ENCODE results near the gene ASB18.
"Not testable (repeated sequence)": the region's sequence is repeated elsewhere in the genome, so short reads cannot be mapped to it uniquely, and the experiment has no call there.

ASB18 gene

GRCh38 chr2:236264256-236264655 lies at the start of gene ASB18:
TSS of gene ASB18 (minus strand) at chr2:236264406. CDS start at chr2:236264345, 61 bp downstream.
- FAIRE-seq = no peak

GRCh38 chr2:236311286-236311685 lies 47.1 kb upstream of the ASB18 start:
- FAIRE-seq = no peak

- FAIRE-seq = no peak
Measured at GRCh38 chr2:236309669-236310029, 45.4 kb upstream of the ASB18 start.

- no peak for FAIRE-seq
Measured at GRCh38 chr2:236308855-236309668, 44.9 kb upstream of the ASB18 start.

- FAIRE-seq = no peak
Measured at GRCh38 chr2:236307641-236308040, 43.4 kb upstream of the ASB18 start.

GRCh38 chr2:236306825-236307540 lies 42.8 kb upstream of the ASB18 start:
- no peak for FAIRE-seq

- no peak for FAIRE-seq
Measured at GRCh38 chr2:236305964-236306605, 41.9 kb upstream of the ASB18 start.

GRCh38 chr2:236305531-236305930 lies 41.3 kb upstream of the ASB18 start:
- FAIRE-seq = no peak

GRCh38 chr2:236303935-236304334 lies 39.7 kb upstream of the ASB18 start:
- no peak for FAIRE-seq

GRCh38 chr2:236302555-236302954 lies 38.3 kb upstream of the ASB18 start:
- FAIRE-seq = no peak

GRCh38 chr2:236298924-236299475 lies 34.8 kb upstream of the ASB18 start:
- FAIRE-seq = no peak

- no peak for FAIRE-seq
Measured at GRCh38 chr2:236295481-236295880, 31.3 kb upstream of the ASB18 start.

- FAIRE-seq = no peak
Measured at GRCh38 chr2:236294647-236295046, 30.4 kb upstream of the ASB18 start.

- FAIRE-seq = no peak
Measured at GRCh38 chr2:236293241-236293810, 29.1 kb upstream of the ASB18 start.

GRCh38 chr2:236291911-236292310 lies 27.7 kb upstream of the ASB18 start:
- FAIRE-seq = no peak

- FAIRE-seq = no peak
Measured at GRCh38 chr2:236291476-236291875, 27.3 kb upstream of the ASB18 start.

GRCh38 chr2:236290742-236291425 lies 26.7 kb upstream of the ASB18 start:
- no peak for FAIRE-seq

- FAIRE-seq = no peak
Measured at GRCh38 chr2:236289766-236290462, 25.7 kb upstream of the ASB18 start.

GRCh38 chr2:236288373-236288772 lies 24.2 kb upstream of the ASB18 start:
- not testable (repeated sequence) for FAIRE-seq

- no peak for FAIRE-seq
Measured at GRCh38 chr2:236287656-236288055, 23.4 kb upstream of the ASB18 start.

GRCh38 chr2:236286873-236287545 lies 22.8 kb upstream of the ASB18 start:
- FAIRE-seq = no peak
